ENCODE results near the gene ARRDC1.
A peak's percentile ranks its signal among the peaks of the same experiment; 100 is the strongest.

ARRDC1 gene

GRCh38 chr9:137656416-137656815 lies 50.9 kb downstream of the ARRDC1 start:
- peaks cover 37% of the 10 kb centered on the region for H3K4me1 Mint-ChIP-seq (ENCODE audit: low read depth)
- no peak overlapping the region for H3K27ac Mint-ChIP-seq
- H3K4me3 Mint-ChIP-seq = no peak overlapping the region
- no peaks in the 10 kb centered on the region for H3K27me3 Mint-ChIP-seq
- no peaks in the 10 kb centered on the region for H3K9me3 Mint-ChIP-seq
- H3K36me3 Mint-ChIP-seq (ENCODE audit: low read depth) = peaks cover 30% of the 10 kb centered on the region

GRCh38 chr9:137657606-137658005 lies 52.1 kb downstream of the ARRDC1 start:
- Mint-ChIP-seq H3K9me3 (no peaks in the 10 kb centered on the region), H3K4me1 (ENCODE audit: low read depth) (peaks cover 37% of the 10 kb centered on the region), H3K36me3 (ENCODE audit: low read depth) (peaks cover 25% of the 10 kb centered on the region), H3K27ac (peak overlapping the region; percentile 4), H3K27me3 (no peaks in the 10 kb centered on the region), H3K4me3 (no peak overlapping the region)

- Mint-ChIP-seq H3K27ac (no peak overlapping the region), H3K27me3 (no peaks in the 10 kb centered on the region), H3K36me3 (ENCODE audit: low read depth) (peaks cover 24% of the 10 kb centered on the region), H3K9me3 (no peaks in the 10 kb centered on the region), H3K4me1 (ENCODE audit: low read depth) (peaks cover 44% of the 10 kb centered on the region), H3K4me3 (no peak overlapping the region)
Measured at GRCh38 chr9:137658781-137659180, 53.3 kb downstream of the ARRDC1 start.

GRCh38 chr9:137660144-137660543 lies 54.7 kb downstream of the ARRDC1 start:
- Mint-ChIP-seq H3K4me1 (ENCODE audit: low read depth) (peaks cover 45% of the 10 kb centered on the region), H3K36me3 (ENCODE audit: low read depth) (peaks cover 21% of the 10 kb centered on the region), H3K9me3 (no peaks in the 10 kb centered on the region), H3K4me3 (no peak overlapping the region), H3K27ac (peak overlapping the region; percentile 0), H3K27me3 (no peaks in the 10 kb centered on the region)

- Mint-ChIP-seq H3K36me3 (ENCODE audit: low read depth) (peaks cover 26% of the 10 kb centered on the region), H3K27me3 (no peaks in the 10 kb centered on the region), H3K4me3 (no peak overlapping the region), H3K27ac (no peak overlapping the region), H3K9me3 (no peaks in the 10 kb centered on the region), H3K4me1 (ENCODE audit: low read depth) (peaks cover 55% of the 10 kb centered on the region)
Measured at GRCh38 chr9:137663584-137663983, 58.1 kb downstream of the ARRDC1 start.

GRCh38 chr9:137664676-137665075 lies 59.2 kb downstream of the ARRDC1 start:
- Mint-ChIP-seq H3K9me3 (no peaks in the 10 kb centered on the region), H3K27ac (no peak overlapping the region), H3K4me1 (ENCODE audit: low read depth) (peaks cover 56% of the 10 kb centered on the region), H3K36me3 (ENCODE audit: low read depth) (peaks cover 36% of the 10 kb centered on the region), H3K27me3 (no peaks in the 10 kb centered on the region), H3K4me3 (no peak overlapping the region)
